ENCODE measurements around the gene TUBGCP6. TPM values are rescaled to one million over a fixed set of nuclear protein-coding genes. Genes with fewer than 3 reads are reported as not detected.

TUBGCP6 gene, protein sequence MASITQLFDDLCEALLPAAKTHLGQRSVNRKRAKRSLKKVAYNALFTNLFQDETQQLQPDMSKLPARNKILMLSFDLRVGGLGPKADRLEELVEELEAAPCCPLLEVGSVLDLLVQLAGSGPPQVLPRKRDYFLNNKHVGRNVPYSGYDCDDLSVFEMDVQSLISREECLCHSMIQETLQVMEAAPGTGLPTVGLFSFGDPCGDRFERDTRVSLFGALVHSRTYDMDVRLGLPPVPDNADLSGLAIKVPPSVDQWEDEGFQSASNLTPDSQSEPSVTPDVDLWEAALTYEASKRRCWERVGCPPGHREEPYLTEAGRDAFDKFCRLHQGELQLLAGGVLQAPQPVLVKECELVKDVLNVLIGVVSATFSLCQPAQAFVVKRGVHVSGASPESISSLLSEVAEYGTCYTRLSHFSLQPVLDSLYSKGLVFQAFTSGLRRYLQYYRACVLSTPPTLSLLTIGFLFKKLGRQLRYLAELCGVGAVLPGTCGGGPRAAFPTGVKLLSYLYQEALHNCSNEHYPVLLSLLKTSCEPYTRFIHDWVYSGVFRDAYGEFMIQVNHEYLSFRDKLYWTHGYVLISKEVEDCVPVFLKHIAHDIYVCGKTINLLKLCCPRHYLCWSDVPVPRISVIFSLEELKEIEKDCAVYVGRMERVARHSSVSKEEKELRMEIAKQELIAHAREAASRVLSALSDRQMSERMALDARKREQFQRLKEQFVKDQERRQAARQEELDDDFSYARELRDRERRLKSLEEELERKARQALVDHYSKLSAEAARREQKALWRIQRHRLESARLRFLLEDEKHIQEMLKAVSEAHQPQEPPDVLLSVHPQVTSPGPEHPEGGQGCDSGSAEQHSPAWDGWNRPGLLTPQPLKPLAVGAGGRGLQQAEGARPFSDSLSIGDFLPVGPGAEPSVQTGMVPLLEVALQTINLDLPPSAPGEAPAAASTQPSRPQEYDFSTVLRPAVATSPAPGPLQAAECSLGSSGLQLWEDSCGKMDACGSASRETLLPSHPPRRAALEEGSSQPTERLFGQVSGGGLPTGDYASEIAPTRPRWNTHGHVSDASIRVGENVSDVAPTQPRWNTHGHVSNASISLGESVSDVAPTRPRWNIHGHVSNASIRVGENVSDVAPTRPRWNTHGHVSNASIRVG (N-terminal part only)
- total RNA-seq = 10 to 100 TPM; 52.3 to 80.1 TPM

DNA sequence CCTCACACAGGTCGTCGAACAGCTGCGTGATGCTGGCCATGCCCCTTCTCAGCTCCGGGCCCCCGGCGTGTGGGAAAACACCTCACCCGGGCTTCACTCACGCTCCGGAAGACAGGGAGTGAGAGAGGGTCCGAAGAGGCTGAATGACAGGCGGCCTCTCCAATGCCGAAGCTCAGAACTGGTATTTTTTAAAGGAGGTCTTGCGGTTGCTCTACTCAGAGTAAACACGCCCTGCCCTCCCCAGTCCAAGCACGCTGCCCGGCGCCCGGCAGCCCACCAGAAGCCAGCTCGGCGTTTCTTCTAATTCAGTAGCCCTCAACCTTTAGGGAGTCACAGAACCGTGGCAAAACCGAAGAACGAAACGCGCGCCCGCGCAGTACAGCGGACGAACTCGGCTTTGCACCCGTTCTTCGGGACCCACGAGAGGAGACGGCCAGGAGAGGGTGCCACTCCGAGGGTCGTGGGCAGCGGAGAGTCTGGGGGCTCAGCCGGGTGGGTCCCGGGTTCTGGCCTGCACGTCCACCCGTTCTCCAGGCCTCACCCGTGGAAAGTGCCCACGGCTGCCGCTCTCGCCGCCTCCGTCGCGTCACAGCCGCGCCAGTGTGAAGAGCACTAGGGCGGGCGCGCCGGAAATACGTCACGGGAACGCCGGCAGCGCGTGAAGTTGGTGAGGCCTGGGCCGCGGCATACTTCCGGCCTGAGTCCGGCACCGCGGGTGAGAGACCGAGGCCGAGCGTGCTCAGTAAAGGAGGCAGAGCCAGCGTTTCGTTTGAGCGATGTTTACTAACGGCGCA lies at the start of gene TUBGCP6:
TSS of gene TUBGCP6 (minus strand) at position 604 of the 794 bp plus-strand sequence. CDS start at position 40, 564 bp downstream.
- peaks cover 32 to 54% of the 10 kb centered on the region in 2 donors for H3K4me1 ChIP-seq (ENCODE audit: control insufficient read depth in 1 of 2, low read depth in 2 of 2)
- H3K27ac ChIP-seq = peak within 1 kb of the TSS; percentile 86 to 90
- ATAC-seq (ENCODE audit: insufficient number of reproducible peaks, low FRiP score, low read depth) = peak; percentile 90
- peak; percentile 83 for DNase-seq (ENCODE audit: low spot score)
- H3K27me3 ChIP-seq (replicated peaks; ENCODE audit: insufficient read depth) = no peaks in the 10 kb centered on the region
- H3K4me3 ChIP-seq = peak within 1 kb of the TSS; percentile 89
- H3K36me3 ChIP-seq = peaks cover 5% of the 10 kb centered on the region
- TF ChIP-seq, protein P1, sequence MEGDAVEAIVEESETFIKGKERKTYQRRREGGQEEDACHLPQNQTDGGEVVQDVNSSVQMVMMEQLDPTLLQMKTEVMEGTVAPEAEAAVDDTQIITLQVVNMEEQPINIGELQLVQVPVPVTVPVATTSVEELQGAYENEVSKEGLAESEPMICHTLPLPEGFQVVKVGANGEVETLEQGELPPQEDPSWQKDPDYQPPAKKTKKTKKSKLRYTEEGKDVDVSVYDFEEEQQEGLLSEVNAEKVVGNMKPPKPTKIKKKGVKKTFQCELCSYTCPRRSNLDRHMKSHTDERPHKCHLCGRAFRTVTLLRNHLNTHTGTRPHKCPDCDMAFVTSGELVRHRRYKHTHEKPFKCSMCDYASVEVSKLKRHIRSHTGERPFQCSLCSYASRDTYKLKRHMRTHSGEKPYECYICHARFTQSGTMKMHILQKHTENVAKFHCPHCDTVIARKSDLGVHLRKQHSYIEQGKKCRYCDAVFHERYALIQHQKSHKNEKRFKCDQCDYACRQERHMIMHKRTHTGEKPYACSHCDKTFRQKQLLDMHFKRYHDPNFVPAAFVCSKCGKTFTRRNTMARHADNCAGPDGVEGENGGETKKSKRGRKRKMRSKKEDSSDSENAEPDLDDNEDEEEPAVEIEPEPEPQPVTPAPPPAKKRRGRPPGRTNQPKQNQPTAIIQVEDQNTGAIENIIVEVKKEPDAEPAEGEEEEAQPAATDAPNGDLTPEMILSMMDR (IDR thresholded peaks at IDR 0.05) = peak; percentile 47
- H3K9me3 ChIP-seq = no peaks in the 10 kb centered on the region

DNA sequence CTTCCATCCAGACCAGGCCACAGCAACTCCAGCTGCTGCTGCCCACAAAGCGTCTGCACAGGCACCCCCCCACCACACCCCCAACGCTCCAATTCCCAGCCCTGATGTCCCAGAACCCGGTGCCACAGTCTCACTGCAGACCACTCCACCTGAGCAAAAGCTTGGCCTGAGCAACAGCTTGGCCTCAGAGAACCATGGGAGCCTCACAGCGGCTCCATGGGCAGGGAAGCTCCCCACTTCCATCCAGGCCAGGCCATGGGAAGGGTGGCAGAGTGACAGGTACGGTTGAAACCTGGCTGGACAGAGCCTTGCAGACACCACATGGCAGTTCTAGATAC lies 49.5 kb upstream of the TUBGCP6 start:
- Histone ChIP-seq H3K27ac (peak overlapping the region; percentile 84 to 96), H3K4me3 (no peak overlapping the region), H3K4me1 (ENCODE audit: control insufficient read depth in 1 of 2, low read depth in 2 of 2) (peaks cover 30 to 56% of the 10 kb centered on the region in 2 donors), H3K9me3 (no peaks in the 10 kb centered on the region), H3K36me3 (peaks cover 17% of the 10 kb centered on the region), H3K27me3 (replicated peaks; ENCODE audit: insufficient read depth) (no peaks in the 10 kb centered on the region)
- ATAC-seq (ENCODE audit: insufficient number of reproducible peaks, low FRiP score, low read depth) (no peak), DNase-seq (ENCODE audit: low spot score) (no peak)
- TF ChIP-seq, protein P1 (IDR thresholded peaks at IDR 0.05) = no peak

DNA sequence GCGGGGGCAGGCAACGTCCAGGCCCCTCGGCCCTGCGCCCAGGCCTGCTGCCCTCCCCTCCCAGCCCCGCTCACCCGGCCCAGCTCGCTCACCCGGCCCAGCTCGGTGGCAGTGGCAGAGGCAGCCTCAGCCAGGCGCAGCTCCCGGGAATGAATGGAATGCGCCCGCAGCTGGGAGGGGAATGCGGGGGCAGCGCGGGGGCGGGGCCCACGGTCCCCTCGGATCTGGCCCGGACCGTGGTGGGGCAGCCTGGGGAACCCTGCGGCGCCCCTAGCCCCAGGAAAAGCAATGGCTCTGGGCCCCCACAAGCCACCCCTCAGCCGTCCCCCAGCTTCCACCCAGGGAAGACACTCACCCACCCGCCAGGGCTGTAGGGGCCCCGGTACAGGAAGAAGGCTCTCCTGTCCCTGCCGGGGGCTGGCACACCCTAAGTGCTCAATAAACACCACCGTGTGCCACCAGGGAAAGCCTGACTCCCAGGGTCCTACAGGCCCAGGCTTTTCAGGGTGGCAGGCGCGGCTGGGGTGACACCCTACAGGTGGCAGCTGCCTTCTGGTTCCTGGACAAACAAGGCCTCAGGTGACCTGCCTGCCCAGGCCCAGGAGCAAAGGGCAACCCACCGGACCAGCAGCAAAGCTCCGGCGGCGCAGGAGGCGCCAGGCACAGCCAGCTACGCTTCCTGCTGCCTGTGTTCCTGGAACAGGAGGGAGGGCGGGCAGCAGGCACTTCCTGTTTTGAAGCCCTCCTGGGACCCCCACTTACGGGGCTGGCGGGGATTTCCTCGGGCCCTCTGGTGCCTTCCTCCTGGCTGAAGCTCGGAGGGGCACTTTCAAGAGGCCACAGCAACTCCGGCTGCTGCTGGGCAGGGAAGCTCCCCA lies 48.9 kb upstream of the TUBGCP6 start:
- no peaks in the 10 kb centered on the region for H3K9me3 ChIP-seq
- H3K36me3 ChIP-seq = peaks cover 23% of the 10 kb centered on the region
- peak overlapping the region; percentile 67 for H3K4me3 ChIP-seq
- H3K27ac ChIP-seq = peak overlapping the region; percentile 84 to 96
- TF ChIP-seq, protein P1 (IDR thresholded peaks at IDR 0.05) = no peak
- DNase-seq (ENCODE audit: low spot score) (no peak), ATAC-seq (ENCODE audit: insufficient number of reproducible peaks, low FRiP score, low read depth) (peak; percentile 63)
- peaks cover 29 to 54% of the 10 kb centered on the region in 2 donors for H3K4me1 ChIP-seq (ENCODE audit: control insufficient read depth in 1 of 2, low read depth in 2 of 2)
- no peaks in the 10 kb centered on the region for H3K27me3 ChIP-seq (replicated peaks; ENCODE audit: insufficient read depth)

DNA sequence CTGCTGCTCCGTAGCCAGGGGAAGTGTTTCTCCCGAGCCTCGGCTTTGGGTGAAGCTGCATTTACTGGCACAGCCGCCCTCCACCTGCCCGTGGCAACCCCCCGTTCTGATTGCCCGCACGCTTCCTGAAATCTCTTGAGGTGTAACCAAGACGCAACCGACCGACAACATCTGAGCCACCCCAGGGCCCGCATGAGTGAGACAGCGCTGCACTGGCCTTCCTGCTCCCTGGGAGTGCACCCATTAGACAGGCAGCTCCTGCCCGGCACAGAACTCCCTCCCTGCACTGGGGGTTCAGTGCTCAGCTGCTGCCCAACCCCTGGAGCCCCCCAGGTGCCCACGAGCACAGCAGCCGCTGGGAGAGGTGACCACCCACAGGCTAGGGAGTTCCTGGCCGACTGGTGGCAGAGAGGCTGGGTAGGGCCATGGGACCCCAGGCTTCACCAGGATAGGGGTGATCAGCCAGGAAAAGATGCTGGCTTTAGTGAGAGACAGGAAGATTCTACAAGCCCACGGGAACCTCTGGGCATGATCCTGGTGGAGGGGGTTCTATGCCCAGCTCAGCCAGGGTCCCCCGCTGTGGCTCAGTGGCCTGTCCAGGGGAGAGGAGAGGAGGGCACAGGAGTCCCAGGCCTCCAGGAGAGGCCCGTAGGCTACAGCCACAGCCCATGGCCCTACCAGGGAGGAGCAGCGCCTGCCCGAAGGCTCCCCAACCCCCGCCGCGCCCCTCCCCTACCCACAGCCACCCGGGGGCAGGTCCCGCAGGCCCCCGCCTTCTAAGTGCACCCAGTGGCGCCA lies 48.0 kb upstream of the TUBGCP6 start:
- Histone ChIP-seq H3K27me3 (replicated peaks; ENCODE audit: insufficient read depth) (no peaks in the 10 kb centered on the region), H3K36me3 (peaks cover 32% of the 10 kb centered on the region), H3K27ac (peak overlapping the region; percentile 84 to 96), H3K4me1 (ENCODE audit: control insufficient read depth in 1 of 2, low read depth in 2 of 2) (peaks cover 29 to 46% of the 10 kb centered on the region in 2 donors), H3K9me3 (no peaks in the 10 kb centered on the region), H3K4me3 (peak overlapping the region; percentile 67)
- no peak for DNase-seq (ENCODE audit: low spot score)
- no peak for ATAC-seq (ENCODE audit: insufficient number of reproducible peaks, low FRiP score, low read depth)
- TF ChIP-seq, protein P1 (IDR thresholded peaks at IDR 0.05) = no peak

Data from thoracic aorta (tissue), 2 donors.